Astrocyte (in vitro differentiated cells and primary cell): Measurements from ENCODE around the gene ZNF566. TPM values are rescaled to one million over a fixed set of nuclear protein-coding genes. Genes with fewer than 3 reads are reported as not detected.

ENCODE experiments used
- DNase-seq: peaks from one replicate; pipeline ENCODE4 v3.0.0-alpha.2; 2010; ENCODE audit warnings: low read depth
- FAIRE-seq: peaks from 2 replicates; lab custom pipeline; 2011; peaks lifted over from hg19 to GRCh38; lab: Jason Lieb, UNC
- H2AFZ ChIP-seq: 2 replicates; pipeline ENCODE4 v1.6.0; 2012; ENCODE audit warnings: low read depth, low read length, inconsistent platforms
- H3K27ac ChIP-seq: 2 replicates; pipeline ENCODE4 v1.5.1; 2011; ENCODE audit warnings: low read depth, low read length, inconsistent platforms
- H3K27me3 ChIP-seq: 2 replicates; pipeline ENCODE4 v1.6.0; 2011; ENCODE audit warnings: low read length, inconsistent platforms; ENCODE audit not compliant: insufficient read depth
- H3K36me3 ChIP-seq: 2 replicates; pipeline ENCODE4 v1.5.1; 2011; ENCODE audit warnings: low read length, inconsistent platforms; ENCODE audit not compliant: insufficient read depth
- H3K4me1 ChIP-seq: 2 replicates; pipeline ENCODE4 v1.5.1; 2011; ENCODE audit warnings: low read length, inconsistent platforms; ENCODE audit not compliant: insufficient read depth
- H3K4me2 ChIP-seq: 2 replicates; pipeline ENCODE4 v1.6.0; 2012; ENCODE audit warnings: low read length, inconsistent platforms
- H3K4me3 ChIP-seq: 2 replicates; pipeline ENCODE4 v1.5.1; 2011; ENCODE audit warnings: low read depth, mild to moderate bottlenecking, low read length, inconsistent platforms; ENCODE audit not compliant: insufficient read depth
- H3K79me2 ChIP-seq: 2 replicates; pipeline ENCODE4 v1.6.0; 2012; ENCODE audit warnings: mild to moderate bottlenecking, low read length, inconsistent platforms; ENCODE audit not compliant: insufficient read depth
- H3K9ac ChIP-seq: 2 replicates; pipeline ENCODE4 v1.6.0; 2012; ENCODE audit warnings: mild to moderate bottlenecking, low read length, inconsistent platforms
- H3K9me3 ChIP-seq: 2 replicates; pipeline ENCODE4 v1.5.1; 2012; ENCODE audit warnings: low read depth, mild to moderate bottlenecking, low read length, inconsistent platforms; ENCODE audit not compliant: insufficient read depth
- H4K20me1 ChIP-seq: 2 replicates; pipeline ENCODE4 v1.6.0; 2012; ENCODE audit warnings: low read length, inconsistent platforms; ENCODE audit not compliant: insufficient read depth
- H3K27ac Mint-ChIP-seq: one replicate; pipeline ENCODE4 v1.8.0; 2021; ENCODE audit warnings: mild to moderate bottlenecking, mixed read lengths; ENCODE audit not compliant: unreplicated experiment
- H3K27me3 Mint-ChIP-seq: one replicate; pipeline ENCODE4 v1.8.0; 2021; ENCODE audit warnings: low read depth, mixed read lengths; ENCODE audit not compliant: unreplicated experiment
- H3K36me3 Mint-ChIP-seq: one replicate; pipeline ENCODE4 v1.8.0; 2021; ENCODE audit warnings: low read depth, mixed read lengths; ENCODE audit not compliant: unreplicated experiment
- H3K4me1 Mint-ChIP-seq: one replicate; pipeline ENCODE4 v1.8.0; 2021; ENCODE audit warnings: low read depth, mixed read lengths; ENCODE audit not compliant: unreplicated experiment
- H3K4me3 Mint-ChIP-seq: one replicate; pipeline ENCODE4 v1.8.0; 2021; ENCODE audit warnings: mild to moderate bottlenecking, moderate library complexity, mixed read lengths; ENCODE audit not compliant: unreplicated experiment
- H3K9me3 Mint-ChIP-seq: one replicate; pipeline ENCODE4 v1.8.0; 2021; ENCODE audit warnings: mild to moderate bottlenecking, mixed read lengths; ENCODE audit not compliant: unreplicated experiment
- CTCF ChIP-seq: IDR thresholded peaks from 2 replicates; pipeline ENCODE4 v1.5.1; 2011; ENCODE audit warnings: low read depth, mild to moderate bottlenecking, inconsistent platforms, low read length, moderate library complexity; ENCODE audit not compliant: insufficient read depth
- EZH2 ChIP-seq: IDR thresholded peaks from 2 replicates; pipeline ENCODE4 v1.6.1; 2012; ENCODE audit warnings: mild to moderate bottlenecking, low read length, inconsistent platforms; ENCODE audit not compliant: insufficient read depth
- total RNA-seq: library from RNA; stranded (reverse); gene quantifications from 2 replicates; pipeline ENCODE4 v1.2.1, GENCODE V29; 2021

Gene ZNF566
- total RNA-seq, 1 donor from 2014 or later: 16.0 TPM

GRCh38 chr19:36404498-36404897 is 84.9 kb downstream of the ZNF566 start:
- H3K27ac Mint-ChIP-seq: no peak overlapping the region
- H3K9me3 Mint-ChIP-seq: peaks cover 27% of the 10 kb centered on the region

GRCh38 chr19:36401475-36401874 is 87.9 kb downstream of the ZNF566 start:
- Histone ChIP-seq H3K79me2 (no peaks in the 10 kb centered on the region), H4K20me1 (no peaks in the 10 kb centered on the region), H3K4me1 (no peaks in the 10 kb centered on the region), H3K4me3 (no peak overlapping the region), H3K27ac (no peak overlapping the region), H3K9me3 (peaks cover 5% of the 10 kb centered on the region), H3K36me3 (peaks cover 32% of the 10 kb centered on the region), H2AFZ (no peak overlapping the region), H3K4me2 (no peak overlapping the region), H3K27me3 (no peaks in the 10 kb centered on the region), H3K9ac (no peak overlapping the region)
- H3K27ac Mint-ChIP-seq: no peak overlapping the region
- DNase-seq (no peak), FAIRE-seq (no peak)
- H3K36me3 Mint-ChIP-seq: peaks cover 65% of the 10 kb centered on the region
- H3K9me3 Mint-ChIP-seq: peaks cover 38% of the 10 kb centered on the region
- no peaks in the 10 kb centered on the region for H3K4me1 Mint-ChIP-seq
- no peaks in the 10 kb centered on the region for H3K27me3 Mint-ChIP-seq
- H3K4me3 Mint-ChIP-seq: no peak overlapping the region
- TF ChIP-seq CTCF (no peak), EZH2 (no peak)

More at GRCh38 chr19:36404498-36404897, 84.9 kb downstream of the ZNF566 start:
- Histone ChIP-seq H3K9me3 (peaks cover 7% of the 10 kb centered on the region), H3K79me2 (peaks cover 4% of the 10 kb centered on the region), H3K4me3 (no peak overlapping the region), H3K27ac (no peak overlapping the region), H3K4me2 (no peak overlapping the region), H3K9ac (no peak overlapping the region), H4K20me1 (no peaks in the 10 kb centered on the region), H3K4me1 (no peaks in the 10 kb centered on the region), H3K27me3 (no peaks in the 10 kb centered on the region), H2AFZ (no peak overlapping the region), H3K36me3 (peaks cover 41% of the 10 kb centered on the region)
- FAIRE-seq: no peak
- no peaks in the 10 kb centered on the region for H3K27me3 Mint-ChIP-seq
- peaks cover 62% of the 10 kb centered on the region for H3K36me3 Mint-ChIP-seq
- no peaks in the 10 kb centered on the region for H3K4me1 Mint-ChIP-seq
- no peak for DNase-seq
- TF ChIP-seq CTCF (no peak), EZH2 (no peak)
- H3K4me3 Mint-ChIP-seq: no peak overlapping the region

GRCh38 chr19:36398571-36398970 is 90.8 kb downstream of the ZNF566 start:
- Histone ChIP-seq H3K4me1 (no peaks in the 10 kb centered on the region), H3K36me3 (peaks cover 28% of the 10 kb centered on the region), H4K20me1 (no peaks in the 10 kb centered on the region), H3K27ac (no peak overlapping the region), H3K79me2 (no peaks in the 10 kb centered on the region), H3K4me2 (no peak overlapping the region), H3K4me3 (no peak overlapping the region), H3K27me3 (no peaks in the 10 kb centered on the region), H2AFZ (no peak overlapping the region), H3K9me3 (peaks cover 18% of the 10 kb centered on the region), H3K9ac (no peak overlapping the region)
- DNase-seq: no peak
- H3K27ac Mint-ChIP-seq: no peak overlapping the region
- H3K36me3 Mint-ChIP-seq: peaks cover 63% of the 10 kb centered on the region
- H3K9me3 Mint-ChIP-seq: peaks cover 45% of the 10 kb centered on the region
- H3K27me3 Mint-ChIP-seq: no peaks in the 10 kb centered on the region
- no peak overlapping the region for H3K4me3 Mint-ChIP-seq
- TF ChIP-seq CTCF (no peak), EZH2 (no peak)
- no peaks in the 10 kb centered on the region for H3K4me1 Mint-ChIP-seq
- FAIRE-seq: no peak

Other genes starting within 250 kb of the ZNF566 start
- gene ZFP14, start 110.4 kb downstream of the ZNF566 start, total RNA-seq: 3.2 and 3.4 TPM in 2 replicates
- gene ZFP82, start 70.9 kb downstream of the ZNF566 start, total RNA-seq: 6.4 and 6.6 TPM in 2 replicates
- 22.3 and 26.6 TPM in 2 replicates for gene ZNF260, start 38.7 kb upstream of the ZNF566 start, total RNA-seq
- gene ZNF529, start 83.7 kb upstream of the ZNF566 start, total RNA-seq: 11.9 and 13.9 TPM in 2 replicates
- gene ZNF382, start 115.8 kb upstream of the ZNF566 start, total RNA-seq: 9.7 and 12.3 TPM in 2 replicates
- gene ZNF461, start 177.3 kb upstream of the ZNF566 start, total RNA-seq: 9.3 and 10.2 TPM in 2 replicates
- gene ZNF567, start 198.1 kb upstream of the ZNF566 start, total RNA-seq: 5.4 and 7.1 TPM in 2 replicates